ENCODE measurements around the gene SVEP1. TPM values are rescaled to one million over a fixed set of nuclear protein-coding genes. Genes with fewer than 3 reads are reported as not detected.
"Not testable (repeated sequence)": the region's sequence is repeated elsewhere in the genome, so short reads cannot be mapped to it uniquely, and the experiment has no call there.

Gene SVEP1
- total RNA-seq, 4 donors from 2014 or later = 37.2 to 70.4 (median 58.4) TPM

- Histone ChIP-seq H3K4me1 (no peaks in the 10 kb centered on the region), H3K4me3 (no peak overlapping the region)
- no CpG with 5 or more reads among the region's 6 CpGs for WGBS, 2 donors (ENCODE audit: low coverage in 1 of 2)
Observed at GRCh38 chr9:110383491-110383890, 196.1 kb downstream of the SVEP1 start.

GRCh38 chr9:110382731-110383130 lies 196.8 kb downstream of the SVEP1 start:
- Histone ChIP-seq H3K4me1 (no peaks in the 10 kb centered on the region), H3K4me3 (no peak overlapping the region), H3K27ac (no peak overlapping the region), H3K36me3 (peaks cover 0 to 30% of the 10 kb centered on the region in 2 donors), H3K9me3 (no peaks in the 10 kb centered on the region), H3K27me3 (peaks cover 9% of the 10 kb centered on the region)
- no peak for ATAC-seq
- 86 to 87% methylated on average over 4 of the region's 4 CpGs for WGBS, 2 donors (ENCODE audit: low coverage in 1 of 2)
- TF ChIP-seq POLR2AphosphoS5 (IDR thresholded peaks at IDR 0.05) = no peak
- TF ChIP-seq EP300 (IDR thresholded peaks at IDR 0.05) = no peak
- TF ChIP-seq CTCF (IDR thresholded peaks at IDR 0.05) = no peak
- TF ChIP-seq POLR2A (IDR thresholded peaks at IDR 0.05) = no peak

More at GRCh38 chr9:110383491-110383890, 196.1 kb downstream of the SVEP1 start:
- Histone ChIP-seq H3K27me3 (peaks cover 9% of the 10 kb centered on the region), H3K27ac (no peak overlapping the region), H3K9me3 (no peaks in the 10 kb centered on the region), H3K36me3 (peaks cover 0 to 35% of the 10 kb centered on the region in 2 donors)
- no peak for TF ChIP-seq POLR2AphosphoS5 (IDR thresholded peaks at IDR 0.05)
- no peak for TF ChIP-seq POLR2A (IDR thresholded peaks at IDR 0.05)
- TF ChIP-seq EP300 (IDR thresholded peaks at IDR 0.05) = no peak
- no peak for TF ChIP-seq CTCF (IDR thresholded peaks at IDR 0.05)
- no peak for ATAC-seq

DNA sequence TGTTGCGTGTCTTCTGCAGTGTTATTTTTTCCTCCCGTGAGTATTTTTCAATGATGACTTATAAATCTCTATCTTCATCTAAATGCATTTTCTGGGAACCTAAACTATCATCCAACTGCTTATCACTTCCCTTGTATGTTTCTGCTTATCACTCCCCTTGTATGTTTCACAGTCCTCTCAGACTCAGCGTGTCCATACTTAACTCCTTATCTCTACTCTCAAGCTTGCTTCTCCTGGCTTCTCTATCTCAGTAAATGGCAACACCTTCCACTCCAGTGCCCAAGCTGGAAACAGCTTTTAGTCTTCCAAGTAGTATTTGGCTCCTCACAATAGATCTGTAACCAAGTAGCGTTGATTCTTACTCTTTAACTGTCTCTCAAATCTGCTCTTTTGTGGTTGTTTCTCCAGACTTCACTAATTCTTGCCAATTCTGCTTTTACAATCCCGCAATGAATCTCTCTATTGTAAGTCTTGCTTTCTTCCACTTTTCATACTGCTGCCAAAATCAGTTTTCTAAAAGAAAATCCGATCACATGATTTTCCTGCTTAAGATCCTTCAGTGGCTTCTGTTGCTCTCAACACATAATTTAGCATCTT lies 208.0 kb downstream of the SVEP1 start:
- Histone ChIP-seq H3K4me3 (no peak overlapping the region), H3K9me3 (no peaks in the 10 kb centered on the region), H3K4me1 (no peaks in the 10 kb centered on the region), H3K27me3 (no peaks in the 10 kb centered on the region), H3K36me3 (peaks cover 0 to 16% of the 10 kb centered on the region in 2 donors), H3K27ac (no peak overlapping the region)
- no peak for ATAC-seq
- no peak for TF ChIP-seq POLR2AphosphoS5 (IDR thresholded peaks at IDR 0.05)
- no peak for TF ChIP-seq EP300 (IDR thresholded peaks at IDR 0.05)
- TF ChIP-seq CTCF (IDR thresholded peaks at IDR 0.05) = no peak
- no peak for TF ChIP-seq POLR2A (IDR thresholded peaks at IDR 0.05)
- WGBS, 2 donors (ENCODE audit: low coverage in 1 of 2) = 42 to 75% methylated on average over 6 of the region's 6 CpGs

DNA sequence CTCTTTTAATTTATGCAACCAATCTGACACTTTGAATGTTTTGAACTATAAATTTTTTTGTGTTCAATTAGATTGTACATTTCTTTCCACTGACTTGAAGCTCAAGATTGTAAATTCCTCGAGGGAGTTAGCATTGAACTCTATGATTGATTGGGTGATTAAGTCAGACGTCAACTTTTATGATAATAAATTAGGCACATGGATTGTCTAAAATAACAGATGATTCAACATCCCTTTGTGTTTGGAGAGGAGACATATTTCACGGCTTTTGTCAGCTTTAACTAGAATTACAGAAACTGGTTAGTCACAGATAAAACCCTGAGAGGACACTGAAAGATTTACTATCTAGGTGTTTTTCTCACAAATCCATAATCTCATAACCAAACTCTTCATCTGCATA lies 209.2 kb downstream of the SVEP1 start:
- peaks cover 0 to 16% of the 10 kb centered on the region in 2 donors for H3K36me3 ChIP-seq
- H3K27ac ChIP-seq = no peak overlapping the region
- no peaks in the 10 kb centered on the region for H3K27me3 ChIP-seq
- H3K4me1 ChIP-seq = no peaks in the 10 kb centered on the region
- TF ChIP-seq EP300 (IDR thresholded peaks at IDR 0.05) (no peak), CTCF (IDR thresholded peaks at IDR 0.05) (no peak), POLR2A (IDR thresholded peaks at IDR 0.05) (no peak), POLR2AphosphoS5 (IDR thresholded peaks at IDR 0.05) (no peak)
- ATAC-seq = no peak
- WGBS, 2 donors (ENCODE audit: low coverage in 1 of 2) = 19 to 34% methylated on average over 3 of the region's 3 CpGs
- no peaks in the 10 kb centered on the region for H3K9me3 ChIP-seq
- no peak overlapping the region for H3K4me3 ChIP-seq

GRCh38 chr9:110364451-110364850 lies 215.1 kb downstream of the SVEP1 start:
- 79 to 94% methylated on average over 2 of the region's 2 CpGs for WGBS, 2 donors (ENCODE audit: low coverage in 1 of 2)
- TF ChIP-seq CTCF (IDR thresholded peaks at IDR 0.05) (no peak), POLR2AphosphoS5 (IDR thresholded peaks at IDR 0.05) (no peak), EP300 (IDR thresholded peaks at IDR 0.05) (no peak), POLR2A (IDR thresholded peaks at IDR 0.05) (no peak)
- H3K9me3 ChIP-seq = peaks cover 0 to 8% (median 0%) of the 10 kb centered on the region in 3 donors
- no peaks in the 10 kb centered on the region for H3K27me3 ChIP-seq
- H3K27ac ChIP-seq = no peak overlapping the region
- peaks cover 0 to 7% of the 10 kb centered on the region in 2 donors for H3K36me3 ChIP-seq
- no peak overlapping the region for H3K4me3 ChIP-seq
- no peaks in the 10 kb centered on the region for H3K4me1 ChIP-seq
- ATAC-seq = no peak

DNA sequence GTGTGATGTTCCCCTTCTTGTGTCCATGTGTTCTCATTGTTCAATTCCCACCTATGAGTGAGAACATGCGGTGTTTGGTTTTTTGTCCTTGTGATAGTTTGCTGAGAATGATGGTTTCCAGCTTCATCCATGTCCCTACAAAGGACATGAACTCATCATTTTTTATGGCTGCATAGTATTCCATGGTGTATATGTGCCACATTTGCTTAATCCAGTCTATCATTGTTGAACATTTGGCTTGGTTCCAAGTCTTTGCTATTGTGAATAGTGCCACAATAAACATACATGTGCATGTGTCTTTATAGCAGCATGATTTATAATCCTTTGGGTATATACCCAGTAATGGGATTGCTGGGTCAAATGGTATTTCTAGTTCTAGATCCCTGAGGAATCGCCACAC lies 220.5 kb downstream of the SVEP1 start:
- not testable (repeated sequence) for H3K4me3 ChIP-seq, H3K27ac ChIP-seq, H3K27me3 ChIP-seq, H3K4me1 ChIP-seq, ATAC-seq, H3K36me3 ChIP-seq, H3K9me3 ChIP-seq
- 100% methylated on average over 1 of the region's 2 CpGs; no CpG with 5 or more reads in 1 of the 2 donors for WGBS, 2 donors (ENCODE audit: low coverage in 1 of 2)

Data from gastroesophageal sphincter (tissue), 4 donors.